Measurements from ENCODE around the gene HES3. TPM values are rescaled to one million over a fixed set of nuclear protein-coding genes. Genes with fewer than 3 reads are reported as not detected.
"Not testable (repeated sequence)": the region's sequence is repeated elsewhere in the genome, so short reads cannot be mapped to it uniquely, and the experiment has no call there.

Gene HES3
- total RNA-seq, 1 donor from 2014 or later = not detected

DNA sequence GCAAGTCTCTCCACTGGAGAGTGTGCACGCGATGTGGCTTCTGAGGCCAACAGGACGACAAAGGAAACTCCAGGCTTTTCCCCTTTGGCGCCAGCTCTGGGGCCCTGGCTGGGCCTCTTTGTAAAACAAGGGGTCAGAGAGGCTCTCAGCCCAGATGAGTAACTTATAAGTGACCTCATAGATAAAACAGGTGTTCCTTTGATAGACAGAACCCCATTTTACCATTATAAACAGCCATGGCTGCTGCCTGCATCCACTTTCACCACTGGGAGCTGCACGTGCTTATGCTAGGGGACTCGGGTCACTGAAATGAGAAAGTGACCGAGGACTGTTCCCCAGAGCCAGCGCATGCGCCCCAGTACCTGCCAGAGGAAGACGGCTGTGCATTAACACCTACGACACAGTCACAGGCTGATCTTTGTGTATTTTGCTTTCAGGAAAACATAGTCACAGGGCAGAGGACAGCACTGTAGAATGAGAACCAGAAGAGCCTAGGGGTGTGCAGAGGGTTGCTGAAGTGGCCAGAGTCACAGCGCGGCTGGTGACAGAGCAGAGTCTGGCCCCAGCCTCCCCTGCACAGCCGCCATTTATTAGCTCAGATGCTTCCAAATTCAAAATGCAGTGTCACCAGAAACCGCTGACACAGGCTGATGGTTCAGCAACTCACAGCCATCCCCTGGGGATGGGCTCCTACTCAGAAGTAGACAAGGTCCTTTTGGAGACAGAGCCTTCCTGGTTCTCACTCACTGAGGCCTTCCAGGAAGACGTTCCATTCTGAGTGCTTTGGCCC is 25.4 kb upstream of the HES3 start:
- Histone ChIP-seq H3K36me3 (ENCODE audit: control insufficient read depth, insufficient read depth, low read length) (peaks cover 2% of the 10 kb centered on the region), H3K27me3 (ENCODE audit: control insufficient read depth, insufficient read depth, low read length) (no peaks in the 10 kb centered on the region), H3K4me3 (ENCODE audit: low read depth, low read length) (no peak overlapping the region)
- no peak for TF ChIP-seq CTCF (IDR thresholded peaks at IDR 0.05; ENCODE audit: insufficient read depth, low read length, severe bottlenecking)
- DNase-seq (ENCODE audit: low read depth) = no peak
- FAIRE-seq = no peak

DNA sequence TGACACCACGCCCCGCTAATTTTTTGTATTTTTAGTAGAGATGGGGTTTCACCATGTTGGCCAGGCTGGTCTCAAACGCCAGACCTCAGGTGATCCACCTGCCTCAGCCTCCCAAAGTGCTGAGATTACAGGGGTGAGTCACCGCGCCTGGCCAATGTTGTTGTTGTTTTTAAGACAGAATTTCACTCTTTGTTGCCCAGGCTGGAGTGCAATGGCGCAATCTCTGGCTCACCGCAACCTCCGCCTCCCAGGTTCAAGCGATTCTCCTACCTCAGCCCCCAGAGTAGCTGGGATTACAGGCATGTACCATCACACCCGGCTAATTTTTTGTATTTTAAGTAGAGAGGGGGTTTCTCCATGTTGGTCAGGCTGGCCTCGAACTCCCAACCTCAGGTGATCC is 24.3 kb upstream of the HES3 start:
- not testable (repeated sequence) for H3K4me3 ChIP-seq (ENCODE audit: low read depth, low read length); H3K36me3 ChIP-seq (ENCODE audit: control insufficient read depth, insufficient read depth, low read length); FAIRE-seq; H3K27me3 ChIP-seq (ENCODE audit: control insufficient read depth, insufficient read depth, low read length)
- DNase-seq (ENCODE audit: low read depth) = peak; percentile 54

- Histone ChIP-seq H3K36me3 (ENCODE audit: control insufficient read depth, insufficient read depth, low read length) (peaks cover 9% of the 10 kb centered on the region), H3K27me3 (ENCODE audit: control insufficient read depth, insufficient read depth, low read length) (no peaks in the 10 kb centered on the region), H3K4me3 (ENCODE audit: low read depth, low read length) (no peak overlapping the region)
- FAIRE-seq (peak; percentile 99), DNase-seq (ENCODE audit: low read depth) (peak; percentile 98)
- no peak for TF ChIP-seq CTCF (IDR thresholded peaks at IDR 0.05; ENCODE audit: insufficient read depth, low read length, severe bottlenecking)
Observed at GRCh38 chr1:6220236-6220635, 23.7 kb upstream of the HES3 start.

- no peaks in the 10 kb centered on the region for H3K27me3 ChIP-seq (ENCODE audit: control insufficient read depth, insufficient read depth, low read length)
- FAIRE-seq (no peak), DNase-seq (ENCODE audit: low read depth) (no peak)
- peaks cover 13% of the 10 kb centered on the region for H3K36me3 ChIP-seq (ENCODE audit: control insufficient read depth, insufficient read depth, low read length)
- TF ChIP-seq CTCF (IDR thresholded peaks at IDR 0.05; ENCODE audit: insufficient read depth, low read length, severe bottlenecking) = no peak
- no peak overlapping the region for H3K4me3 ChIP-seq (ENCODE audit: low read depth, low read length)
Observed at GRCh38 chr1:6221210-6221784, 22.7 kb upstream of the HES3 start.

- no peak overlapping the region for H3K4me3 ChIP-seq (ENCODE audit: low read depth, low read length)
- FAIRE-seq = no peak
- peaks cover 13% of the 10 kb centered on the region for H3K36me3 ChIP-seq (ENCODE audit: control insufficient read depth, insufficient read depth, low read length)
- H3K27me3 ChIP-seq (ENCODE audit: control insufficient read depth, insufficient read depth, low read length) = no peaks in the 10 kb centered on the region
- no peak for DNase-seq (ENCODE audit: low read depth)
- TF ChIP-seq CTCF (IDR thresholded peaks at IDR 0.05; ENCODE audit: insufficient read depth, low read length, severe bottlenecking) = no peak
Observed at GRCh38 chr1:6222636-6223035, 21.3 kb upstream of the HES3 start.

DNA sequence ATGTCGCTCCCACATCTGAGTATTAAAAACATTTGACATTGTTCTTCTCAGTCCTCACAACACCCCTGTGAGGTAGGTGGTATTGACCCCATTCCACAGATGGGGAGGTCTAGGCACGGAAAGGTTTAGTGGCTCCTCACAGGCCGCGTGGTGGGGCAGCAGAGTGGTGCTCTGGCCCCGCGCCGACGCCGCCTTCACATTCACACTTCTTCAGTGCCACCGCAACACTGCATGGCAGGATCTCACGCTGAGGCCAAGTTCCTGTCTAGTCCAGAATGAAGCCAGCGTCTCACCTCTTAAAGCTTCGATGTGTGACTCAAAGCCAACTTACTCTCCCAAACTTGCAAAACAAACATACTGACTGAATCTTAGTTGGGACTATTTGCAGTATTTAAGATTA is 20.4 kb upstream of the HES3 start:
- no peak for TF ChIP-seq CTCF (IDR thresholded peaks at IDR 0.05; ENCODE audit: insufficient read depth, low read length, severe bottlenecking)

More for the DNA sequence above, 20.4 kb upstream of the HES3 start:
- no peak overlapping the region for H3K4me3 ChIP-seq (ENCODE audit: low read depth, low read length)
- DNase-seq (ENCODE audit: low read depth) (no peak), FAIRE-seq (no peak)
- H3K27me3 ChIP-seq (ENCODE audit: control insufficient read depth, insufficient read depth, low read length) = no peaks in the 10 kb centered on the region
- peaks cover 13% of the 10 kb centered on the region for H3K36me3 ChIP-seq (ENCODE audit: control insufficient read depth, insufficient read depth, low read length)
